ENCODE results near the gene PTGFRN. TPM values are rescaled to one million over a fixed set of nuclear protein-coding genes. Genes with fewer than 3 reads are reported as not detected.

Gene PTGFRN
- total and polyA plus RNA-seq, 2 of the 13 experiments (the other 11 are each of a cell fraction or from before 2014, with no cell fraction given) = 3.3 to 11.3 TPM

DNA sequence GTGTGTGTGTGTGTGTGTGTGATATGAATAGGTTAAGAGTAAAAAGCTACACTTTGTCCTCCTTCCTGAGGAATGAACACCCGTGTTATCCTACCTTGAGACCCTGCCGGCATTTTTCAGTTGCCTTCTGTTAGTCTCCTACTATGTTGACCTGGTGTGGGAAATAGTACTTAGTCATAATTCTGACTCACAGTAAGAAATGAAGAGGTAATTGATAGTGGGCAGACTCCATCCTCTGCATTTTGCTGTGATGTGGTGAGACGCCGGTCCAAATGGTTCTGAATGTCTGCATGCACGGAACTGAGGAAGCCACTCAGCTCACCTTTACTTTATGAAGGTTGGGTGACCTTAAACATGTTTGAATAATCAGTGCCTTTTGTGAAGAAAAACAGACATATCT, 104.5 kb downstream of the PTGFRN start (continued):
- TF ChIP-seq, protein P1, sequence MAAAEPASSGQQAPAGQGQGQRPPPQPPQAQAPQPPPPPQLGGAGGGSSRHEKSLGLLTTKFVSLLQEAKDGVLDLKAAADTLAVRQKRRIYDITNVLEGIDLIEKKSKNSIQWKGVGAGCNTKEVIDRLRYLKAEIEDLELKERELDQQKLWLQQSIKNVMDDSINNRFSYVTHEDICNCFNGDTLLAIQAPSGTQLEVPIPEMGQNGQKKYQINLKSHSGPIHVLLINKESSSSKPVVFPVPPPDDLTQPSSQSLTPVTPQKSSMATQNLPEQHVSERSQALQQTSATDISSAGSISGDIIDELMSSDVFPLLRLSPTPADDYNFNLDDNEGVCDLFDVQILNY (CRISPR knock-in tag; conservative IDR thresholded peaks at IDR 0.05) = no peak
- TF ChIP-seq HOXD1 (CRISPR knock-in tag; IDR thresholded peaks at IDR 0.05) (no peak), ZFY (CRISPR knock-in tag; IDR thresholded peaks at IDR 0.05) (no peak)

DNA sequence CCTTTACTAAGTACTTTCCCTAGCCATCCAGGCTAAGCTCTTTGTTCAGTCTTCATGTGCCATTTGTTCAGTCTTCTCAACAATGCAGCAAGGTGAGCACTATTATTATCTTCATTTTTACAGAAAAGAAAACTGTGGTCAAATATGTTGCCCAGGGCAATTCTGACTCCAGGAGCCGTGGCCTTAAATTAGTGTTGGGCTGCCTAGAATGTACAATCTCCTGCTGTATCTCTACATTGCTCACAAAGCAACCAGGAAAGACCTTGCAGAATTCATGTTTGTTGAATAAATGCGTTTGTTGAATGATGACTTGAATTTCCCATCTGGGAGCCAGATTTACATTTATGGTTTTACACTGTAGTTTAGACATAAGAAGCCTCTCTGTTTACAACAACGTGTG, 106.0 kb downstream of the PTGFRN start:
- in situ Hi-C loops (cut with HindIII; ENCODE audit: extremely low pct_ligation_motif_present, low pct_unique_long_range_greater_than_20kb) (no loop called here), intact Hi-C loops (cut with micrococcal nuclease; ENCODE audit: unreplicated experiment) (no loop called here)
- no peaks in the 10 kb centered on the region for H3K79me2 ChIP-seq (ENCODE audit: insufficient read depth, low read length)
- no peaks in the 10 kb centered on the region for H3K4me1 ChIP-seq (ENCODE audit: insufficient read depth, low read length)
- ChIA-PET POLR2A (no interaction called here), CTCF (ENCODE audit: low intra/inter-chr PET ratio, low total read pairs) (no interaction called here)
- H3K4me3 ChIP-seq (replicated peaks in 1 of 3; ENCODE audit: insufficient read depth in 1 of 3, low read depth in 2 of 3, low read length in 3 of 3) = no peak overlapping the region
- H2AFZ ChIP-seq (ENCODE audit: low read length) = no peak overlapping the region
- no peak overlapping the region for H3K9ac ChIP-seq (ENCODE audit: insufficient read depth, low read depth, low read length)
- 19% methylated on average over 3 of the region's 3 CpGs for WGBS (ENCODE audit: low lambda C conversion rate)
- FAIRE-seq (no peak), ATAC-seq (no peak), DNase-seq (ENCODE audit: low spot score) (no peak)
- no peaks in the 10 kb centered on the region for H3K36me3 ChIP-seq (replicated peaks in 1 of 2; ENCODE audit: control insufficient read depth in 1 of 2, insufficient read depth in 2 of 2, low read length in 2 of 2)
- H3K27ac ChIP-seq (ENCODE audit: extremely low read length, insufficient read depth, low read length) = no peak overlapping the region
- no peak for TF ChIP-seq ZNF235 (CRISPR knock-in tag; IDR thresholded peaks at IDR 0.05; ENCODE audit: borderline replicate concordance)
- TF ChIP-seq MBNL3 (CRISPR knock-in tag; conservative IDR thresholded peaks at IDR 0.05) = no peak
- no peak for TF ChIP-seq ZNF777 (CRISPR knock-in tag; IDR thresholded peaks at IDR 0.05)
- no peak for TF ChIP-seq KAT2B (IDR thresholded peaks at IDR 0.05; ENCODE audit: borderline replicate concordance, low read depth, low read length)
- no peak for TF ChIP-seq CREB1 (IDR thresholded peaks at IDR 0.05)
- TF ChIP-seq CREB1 (CRISPR knock-in tag; IDR thresholded peaks at IDR 0.05) = no peak
- TF ChIP-seq, protein P2, sequence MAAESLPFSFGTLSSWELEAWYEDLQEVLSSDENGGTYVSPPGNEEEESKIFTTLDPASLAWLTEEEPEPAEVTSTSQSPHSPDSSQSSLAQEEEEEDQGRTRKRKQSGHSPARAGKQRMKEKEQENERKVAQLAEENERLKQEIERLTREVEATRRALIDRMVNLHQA (CRISPR knock-in tag; IDR thresholded peaks at IDR 0.05) = no peak
- no peak for TF ChIP-seq KLF13 (CRISPR knock-in tag; IDR thresholded peaks at IDR 0.05)
- no peak for TF ChIP-seq ZBTB8A (CRISPR knock-in tag; IDR thresholded peaks at IDR 0.05; ENCODE audit: borderline replicate concordance, low read depth)
- TF ChIP-seq SAFB2 (CRISPR knock-in tag; IDR thresholded peaks at IDR 0.05; ENCODE audit: borderline replicate concordance, low read depth) = no peak
- TF ChIP-seq RORA (CRISPR knock-in tag; IDR thresholded peaks at IDR 0.05) = no peak
- TF ChIP-seq SYNCRIP (IDR thresholded peaks at IDR 0.05; ENCODE audit: insufficient read depth, low read depth, low read length) = no peak
- no peak for TF ChIP-seq SP1 (IDR thresholded peaks at IDR 0.05)
- no peak for TF ChIP-seq SP1 (CRISPR knock-in tag; IDR thresholded peaks at IDR 0.05)
- no peak for TF ChIP-seq ZFP36 (IDR thresholded peaks at IDR 0.05; ENCODE audit: borderline replicate concordance, low read depth, low read length, partially characterized antibody)
- no peak for TF ChIP-seq ETV5 (CRISPR knock-in tag; IDR thresholded peaks at IDR 0.05; ENCODE audit: borderline replicate concordance)
- no peak overlapping the region for H3K4me2 ChIP-seq (ENCODE audit: low read depth, low read length)
- H3K9me3 ChIP-seq (ENCODE audit: low read length) = no peaks in the 10 kb centered on the region
- no peaks in the 10 kb centered on the region for H4K20me1 ChIP-seq (ENCODE audit: insufficient read depth, low read length)
- no peaks in the 10 kb centered on the region; a peak in 1 of 5 replicates for H3K27me3 ChIP-seq (ENCODE audit: control insufficient read depth in 1 of 2, insufficient read depth in 2 of 2, low read length in 2 of 2)
- BruUV-seq (replicated peaks) = no TSS peak

Data from HepG2 (cell line).